Fibroblast of lung (primary cell): ENCODE data around the gene PAK4. TPM values are rescaled to one million over a fixed set of nuclear protein-coding genes. Genes with fewer than 3 reads are reported as not detected.

ENCODE experiments used
- DNase-seq, 2 donors: peaks; one replicate each; pipeline versions ENCODE4 v3.0.0 to v3.0.0-alpha.2; 2010; ENCODE audit warnings: low read depth in 2 of 2
- H2AFZ ChIP-seq: 2 replicates; pipeline ENCODE4 v1.5.1; 2012; ENCODE audit warnings: low read length, control low read depth, inconsistent platforms
- H3K27ac ChIP-seq: 2 replicates; pipeline ENCODE4 v1.5.1; 2011; ENCODE audit warnings: low read length, control low read depth; ENCODE audit not compliant: insufficient read depth
- H3K27me3 ChIP-seq: 2 replicates; pipeline ENCODE4 v1.5.1; 2011; ENCODE audit warnings: mild to moderate bottlenecking, low read length; ENCODE audit not compliant: control insufficient read depth, insufficient read depth
- H3K36me3 ChIP-seq: 2 replicates; pipeline ENCODE4 v1.5.1; 2011; ENCODE audit warnings: low read length; ENCODE audit not compliant: control insufficient read depth, insufficient read depth
- H3K4me1 ChIP-seq: 2 replicates; pipeline ENCODE4 v1.5.1; 2011; ENCODE audit warnings: low read length; ENCODE audit not compliant: control insufficient read depth, insufficient read depth; ENCODE audit errors: extremely low read depth
- H3K4me2 ChIP-seq: 2 replicates; pipeline ENCODE4 v1.5.1; 2011; ENCODE audit warnings: low read length, control low read depth; ENCODE audit not compliant: insufficient read depth; ENCODE audit errors: extremely low read depth
- H3K4me3 ChIP-seq, 4 experiments: fragments of 200-600 bp in 1 of 4; sonication (generic) in 1 of 4; replicated peaks in 1 of 4; 2 replicates each; pipeline ENCODE4 v1.5.1; 2011 to 2016; ENCODE audit warnings: low read length in 4 of 4, low read depth in 3 of 4, mild to moderate bottlenecking in 3 of 4, control low read depth in 2 of 4, inconsistent platforms in 1 of 4, mixed read lengths in 1 of 4; ENCODE audit not compliant: insufficient read depth in 1 of 4; ENCODE audit errors: control extremely low read depth in 1 of 4
- H3K79me2 ChIP-seq: 2 replicates; pipeline ENCODE4 v1.5.1; 2012; ENCODE audit warnings: mild to moderate bottlenecking, low read length, inconsistent platforms; ENCODE audit not compliant: control insufficient read depth, insufficient read depth
- H3K9ac ChIP-seq: 2 replicates; pipeline ENCODE4 v1.5.1; 2011; ENCODE audit warnings: mild to moderate bottlenecking, low read length, control low read depth; ENCODE audit not compliant: insufficient read depth
- H3K9me3 ChIP-seq: 2 replicates; pipeline ENCODE4 v1.5.1; 2012; ENCODE audit warnings: low read depth, low read length; ENCODE audit not compliant: control insufficient read depth, insufficient read depth
- H4K20me1 ChIP-seq: 2 replicates; pipeline ENCODE4 v1.5.1; 2011; ENCODE audit warnings: low read length; ENCODE audit not compliant: control insufficient read depth, insufficient read depth; ENCODE audit errors: extremely low read depth
- EZH2 ChIP-seq: IDR thresholded peaks from 2 replicates; pipeline ENCODE4 v1.5.1; 2012; ENCODE audit warnings: low read length, control low read depth, mild to moderate bottlenecking; ENCODE audit errors: missing control alignments
- polyA plus RNA-seq, 2 donors: library from polyadenylated mRNA; depleted of rRNA in 1 of 2; stranded (reverse) in 1 of 2; unstranded in 1 of 2; fragments of >200 nt; gene quantifications; 2 replicates each; pipeline ENCODE4 v1.2.1, GENCODE V29; 2011 to 2012; ENCODE audit warnings: missing spikeins in 1 of 2
- total RNA-seq: library from RNA; depleted of rRNA; stranded (reverse); fragments of >200 nt; gene quantifications from 2 replicates; pipeline ENCODE4 v1.2.1, GENCODE V29; 2014
- TF ChIP-seq, protein P1 (sequence below), 2 donors: IDR thresholded peaks in 1 of 2; conservative IDR thresholded peaks in 1 of 2; 1 replicate in 1 of 2; 2 replicates in 1 of 2; pipeline ENCODE4 v1.5.1; 2011 to 2012; ENCODE audit warnings: low read length in 2 of 2, control low read depth in 1 of 2, inconsistent platforms in 1 of 2, low read depth in 1 of 2, mild to moderate bottlenecking in 1 of 2

The PAK4 gene
- total and polyA plus RNA-seq, 2 donors (not counting 1 experiment from before 2014, with no cell fraction given): 4.6 to 8.4 TPM

DNA sequence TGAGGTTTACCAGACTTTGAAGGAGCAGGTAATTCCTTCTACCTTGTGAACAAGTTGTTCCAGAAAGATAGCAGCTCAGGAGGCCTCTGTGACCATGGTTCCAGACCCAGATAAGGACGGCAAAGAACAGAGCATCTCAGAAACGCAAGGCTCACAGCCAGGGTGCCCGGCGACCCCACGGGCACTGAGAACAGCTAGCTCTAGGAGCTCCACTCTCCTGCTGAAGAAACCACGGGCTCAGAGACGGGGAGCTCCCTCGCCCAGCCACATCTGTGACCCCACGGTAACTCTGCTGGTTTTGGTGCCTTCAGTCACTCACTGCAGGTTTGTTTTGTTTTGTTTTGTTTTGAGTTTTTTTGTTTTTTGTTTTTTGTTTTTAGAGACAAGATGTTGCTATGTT, 55.2 kb downstream of the PAK4 start:
- no peak overlapping the region for H3K27ac ChIP-seq
- no peaks in the 10 kb centered on the region for H4K20me1 ChIP-seq
- H3K4me2 ChIP-seq: no peak overlapping the region
- no peak overlapping the region for H3K9ac ChIP-seq
- no peak for DNase-seq
- H3K36me3 ChIP-seq: peaks cover 8% of the 10 kb centered on the region
- no peak overlapping the region for H3K4me3 ChIP-seq
- H3K79me2 ChIP-seq: no peaks in the 10 kb centered on the region
- H3K4me1 ChIP-seq: no peaks in the 10 kb centered on the region
- H3K27me3 ChIP-seq: no peaks in the 10 kb centered on the region
- H3K9me3 ChIP-seq: no peaks in the 10 kb centered on the region
- TF ChIP-seq, protein P1, sequence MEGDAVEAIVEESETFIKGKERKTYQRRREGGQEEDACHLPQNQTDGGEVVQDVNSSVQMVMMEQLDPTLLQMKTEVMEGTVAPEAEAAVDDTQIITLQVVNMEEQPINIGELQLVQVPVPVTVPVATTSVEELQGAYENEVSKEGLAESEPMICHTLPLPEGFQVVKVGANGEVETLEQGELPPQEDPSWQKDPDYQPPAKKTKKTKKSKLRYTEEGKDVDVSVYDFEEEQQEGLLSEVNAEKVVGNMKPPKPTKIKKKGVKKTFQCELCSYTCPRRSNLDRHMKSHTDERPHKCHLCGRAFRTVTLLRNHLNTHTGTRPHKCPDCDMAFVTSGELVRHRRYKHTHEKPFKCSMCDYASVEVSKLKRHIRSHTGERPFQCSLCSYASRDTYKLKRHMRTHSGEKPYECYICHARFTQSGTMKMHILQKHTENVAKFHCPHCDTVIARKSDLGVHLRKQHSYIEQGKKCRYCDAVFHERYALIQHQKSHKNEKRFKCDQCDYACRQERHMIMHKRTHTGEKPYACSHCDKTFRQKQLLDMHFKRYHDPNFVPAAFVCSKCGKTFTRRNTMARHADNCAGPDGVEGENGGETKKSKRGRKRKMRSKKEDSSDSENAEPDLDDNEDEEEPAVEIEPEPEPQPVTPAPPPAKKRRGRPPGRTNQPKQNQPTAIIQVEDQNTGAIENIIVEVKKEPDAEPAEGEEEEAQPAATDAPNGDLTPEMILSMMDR (conservative IDR thresholded peaks at IDR 0.05 in 1 of 2, IDR thresholded peaks at IDR 0.05 in 1 of 2; ENCODE audit: low read depth in 1 of 2, low read length in 2 of 2): no peak
- no peak overlapping the region for H2AFZ ChIP-seq

DNA sequence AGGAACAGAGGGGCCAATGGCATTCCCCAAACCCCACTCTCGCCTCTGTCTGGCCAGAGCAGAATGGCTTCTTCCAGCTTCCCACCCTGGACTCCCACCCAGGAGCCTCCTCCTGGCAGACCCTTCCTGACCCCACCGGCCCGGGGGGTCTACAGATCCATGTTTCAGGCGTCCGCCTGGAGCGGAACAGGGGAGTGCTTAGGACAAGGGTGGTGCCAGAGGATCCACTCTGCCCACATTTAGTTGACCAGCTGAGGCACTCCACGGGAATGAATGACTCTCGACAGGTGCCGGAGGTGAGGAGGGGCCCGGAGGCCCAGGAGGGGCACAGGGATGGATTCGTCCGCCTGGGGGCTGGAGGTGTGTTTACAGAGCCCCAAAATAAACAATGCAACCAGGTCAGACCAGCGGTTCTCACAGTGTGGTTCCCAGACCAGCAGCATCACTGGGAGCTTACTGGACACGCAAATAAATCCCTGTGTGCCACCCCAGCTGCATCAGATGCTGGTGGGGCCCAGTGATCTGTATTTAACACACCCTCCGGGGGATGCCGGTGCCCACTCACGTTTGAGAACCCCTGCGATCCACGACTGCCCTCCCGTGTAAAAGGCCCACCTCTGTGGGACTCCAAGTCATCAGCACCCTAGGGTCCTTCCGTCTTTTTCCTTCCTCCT, 56.1 kb downstream of the PAK4 start:
- peaks cover 5% of the 10 kb centered on the region for H3K36me3 ChIP-seq
- no peak overlapping the region for H3K4me2 ChIP-seq
- no peaks in the 10 kb centered on the region for H3K27me3 ChIP-seq
- H3K27ac ChIP-seq: no peak overlapping the region
- TF ChIP-seq, protein P1 (conservative IDR thresholded peaks at IDR 0.05 in 1 of 2, IDR thresholded peaks at IDR 0.05 in 1 of 2; ENCODE audit: low read depth in 1 of 2, low read length in 2 of 2): no peak
- no peaks in the 10 kb centered on the region for H3K9me3 ChIP-seq
- H4K20me1 ChIP-seq: no peaks in the 10 kb centered on the region
- DNase-seq: no peak
- no peaks in the 10 kb centered on the region for H3K79me2 ChIP-seq
- no peaks in the 10 kb centered on the region for H3K4me1 ChIP-seq
- H2AFZ ChIP-seq: no peak overlapping the region
- H3K9ac ChIP-seq: no peak overlapping the region
- H3K4me3 ChIP-seq: no peak overlapping the region

DNA sequence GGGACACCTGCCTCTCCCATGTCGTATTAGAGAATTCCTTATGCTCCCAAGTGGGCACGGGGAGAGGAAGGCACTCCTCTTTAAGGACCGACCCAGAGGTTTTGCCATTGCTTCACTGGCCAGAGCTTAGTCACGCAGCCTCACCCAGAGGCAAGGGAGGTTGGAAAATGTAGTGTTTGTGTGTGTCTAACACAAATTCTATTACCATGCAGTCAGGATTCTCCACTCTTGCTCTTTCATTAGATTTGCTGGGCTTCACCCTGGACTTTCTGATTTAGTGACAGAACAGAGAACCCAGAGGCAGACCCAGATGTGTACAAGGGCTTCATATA, 56.6 kb downstream of the PAK4 start:
- no peak for TF ChIP-seq EZH2
- TF ChIP-seq, protein P1 (conservative IDR thresholded peaks at IDR 0.05 in 1 of 2, IDR thresholded peaks at IDR 0.05 in 1 of 2; ENCODE audit: low read depth in 1 of 2, low read length in 2 of 2): no peak
- no peak overlapping the region for H3K4me2 ChIP-seq

More for the DNA sequence above, 56.6 kb downstream of the PAK4 start:
- H4K20me1 ChIP-seq: no peaks in the 10 kb centered on the region
- DNase-seq: no peak
- H3K27me3 ChIP-seq: no peaks in the 10 kb centered on the region
- no peak overlapping the region for H3K27ac ChIP-seq
- H3K4me3 ChIP-seq: no peak overlapping the region
- peaks cover 5% of the 10 kb centered on the region for H3K36me3 ChIP-seq
- H3K9ac ChIP-seq: no peak overlapping the region
- H2AFZ ChIP-seq: no peak overlapping the region
- no peaks in the 10 kb centered on the region for H3K9me3 ChIP-seq
- H3K4me1 ChIP-seq: no peaks in the 10 kb centered on the region
- no peaks in the 10 kb centered on the region for H3K79me2 ChIP-seq
